ENCODE data around the gene GRID1. TPM values are rescaled to one million over a fixed set of nuclear protein-coding genes. Genes with fewer than 3 reads are reported as not detected.

Gene GRID1
- 5.6 TPM for total RNA-seq (2021; ENCODE audit: unreplicated experiment)
- polyA plus RNA-seq (2012), result 4.8 and 5.0 TPM in 2 replicates
- Bru-seq, nascent RNA, result percentile 47 among the genes with signal in this experiment
- percentile 38 among the genes with signal in this experiment for BruChase-seq, experiment 1, labeled RNA remaining after a 6-hour chase
- BruChase-seq, experiment 2, labeled RNA remaining after a 2-hour chase, result percentile 43 among the genes with signal in this experiment
- long read RNA-seq, partial matches to known transcripts, result 0 of 3 reads
- long read RNA-seq, other reads (novel, unspliced or antisense), result 3 of 3 reads

DNA sequence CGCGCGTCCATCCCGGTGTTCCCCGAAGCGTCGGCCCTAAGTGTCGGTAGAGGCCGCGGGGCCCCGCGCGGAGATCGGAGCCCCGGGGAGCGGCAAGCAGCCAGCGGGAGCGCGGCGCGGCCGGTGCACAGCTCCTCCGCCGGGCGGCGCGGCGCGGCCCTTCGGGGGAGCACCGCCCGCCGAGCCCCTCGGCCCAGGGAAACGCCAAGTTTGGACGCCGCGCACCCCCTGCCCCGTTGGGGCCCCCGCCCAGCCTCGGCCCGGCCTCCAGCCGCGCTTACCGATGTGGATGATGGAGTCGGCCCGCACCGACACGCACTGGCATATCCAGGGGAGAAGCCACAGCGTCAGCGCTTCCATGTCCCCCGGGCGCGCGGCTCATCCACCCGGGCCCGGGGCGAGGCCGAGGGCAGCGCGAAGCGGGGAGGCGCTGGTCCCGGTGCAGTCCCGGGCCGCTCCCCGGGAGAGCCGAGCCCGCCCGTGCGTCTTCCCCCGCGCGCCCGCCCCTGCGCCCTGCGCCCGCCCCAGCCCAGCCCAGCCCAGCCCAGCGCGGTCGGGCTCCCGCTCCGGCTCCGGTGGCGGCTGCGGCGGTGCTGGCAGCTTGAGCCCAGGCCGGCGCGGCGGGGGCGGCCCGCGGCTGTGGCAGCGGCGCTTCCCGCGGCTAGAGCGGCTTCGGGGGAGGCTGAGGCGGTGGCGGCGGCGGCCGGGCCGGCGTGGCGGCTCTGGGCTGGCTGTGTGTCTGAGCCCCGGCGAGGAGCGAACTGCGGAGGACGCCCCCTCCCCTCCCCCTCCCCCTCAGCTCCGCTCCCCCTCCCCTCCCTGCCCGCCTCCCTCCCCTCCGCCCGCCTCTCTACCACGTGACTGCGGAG, at the start of gene GRID1:
TSS of gene GRID1 (minus strand) at position 763 of the 869 bp plus-strand sequence.
- Histone ChIP-seq H3K27me3 (ENCODE audit: insufficient read depth, low read length) (no peaks in the 10 kb centered on the region), H3K4me2 (ENCODE audit: low read length) (peak within 1 kb of the TSS; percentile 87), H3K4me3 (replicated peaks in 1 of 2; ENCODE audit: low read depth in 1 of 2, low read length in 2 of 2) (peak within 1 kb of the TSS; percentile 50 to 64), H3K9me2 (ENCODE audit: insufficient read depth) (no peaks in the 10 kb centered on the region), H2AFZ (ENCODE audit: low read depth, low read length, poor library complexity, severe bottlenecking) (no peak within 1 kb of the TSS), H3K36me3 (ENCODE audit: control insufficient read depth in 1 of 2, insufficient read depth in 2 of 2, low read length in 2 of 2) (no peaks in the 10 kb centered on the region), H3K27ac (ENCODE audit: low read depth, low read length) (peak within 1 kb of the TSS; percentile 43; the same call in 1 of the 2 replicates), H3K9me3 (ENCODE audit: control insufficient read depth in 1 of 2, insufficient read depth in 1 of 2, low read depth in 1 of 2, low read length in 2 of 2) (no peaks in the 10 kb centered on the region), H4K20me1 (ENCODE audit: insufficient read depth) (no peaks in the 10 kb centered on the region), H3K79me2 (ENCODE audit: insufficient read depth, low read length) (no peaks in the 10 kb centered on the region), H3K4me1 (ENCODE audit: control insufficient read depth in 1 of 2, insufficient read depth in 2 of 2, low read length in 2 of 2) (peaks cover 9 to 14% of the 10 kb centered on the region in 2 experiments; a peak in 3 of 4 replicates), H3K9ac (ENCODE audit: low read length) (peak within 1 kb of the TSS; percentile 55)
- no TSS peak for BruUV-seq (replicated peaks)
- no peak for DNase-seq (ENCODE audit: low read depth, low spot score)
- ATAC-seq, result peak; percentile 76
- ChIA-PET POLR2A (no interaction called here), RAD21 (ENCODE audit: low non-redundant PET in 1 of 2, low total read pairs in 2 of 2, uncharacterized antibody in 2 of 2, unreplicated experiment in 2 of 2) (no interaction called here), CTCF (no interaction called here)
- intact Hi-C loops (cut with micrococcal nuclease), result no loop called here
- TF ChIP-seq ZFX (IDR thresholded peaks at IDR 0.05), result peak; percentile 82
- TF ChIP-seq, protein P1, sequence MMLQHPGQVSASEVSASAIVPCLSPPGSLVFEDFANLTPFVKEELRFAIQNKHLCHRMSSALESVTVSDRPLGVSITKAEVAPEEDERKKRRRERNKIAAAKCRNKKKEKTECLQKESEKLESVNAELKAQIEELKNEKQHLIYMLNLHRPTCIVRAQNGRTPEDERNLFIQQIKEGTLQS (IDR thresholded peaks at IDR 0.05), result no peak

- RAD21 ChIA-PET (ENCODE audit: low non-redundant PET in 1 of 2, low total read pairs in 2 of 2, uncharacterized antibody in 2 of 2, unreplicated experiment in 2 of 2), result no interaction called here
- Histone ChIP-seq H3K9me3 (ENCODE audit: control insufficient read depth in 1 of 2, insufficient read depth in 1 of 2, low read depth in 1 of 2, low read length in 2 of 2) (peaks cover 0 to 4% of the 10 kb centered on the region in 2 experiments; a peak in 1 of 4 replicates), H4K20me1 (ENCODE audit: insufficient read depth) (no peaks in the 10 kb centered on the region), H3K4me2 (ENCODE audit: low read length) (no peak overlapping the region), H3K4me1 (ENCODE audit: control insufficient read depth in 1 of 2, insufficient read depth in 2 of 2, low read length in 2 of 2) (peaks cover 0 to 1% of the 10 kb centered on the region in 2 experiments; a peak in 1 of 4 replicates), H3K9me2 (ENCODE audit: insufficient read depth) (no peaks in the 10 kb centered on the region), H3K27ac (ENCODE audit: low read depth, low read length) (no peak overlapping the region), H2AFZ (ENCODE audit: low read depth, low read length, poor library complexity, severe bottlenecking) (no peak overlapping the region), H3K9ac (ENCODE audit: low read length) (no peak overlapping the region), H3K79me2 (ENCODE audit: insufficient read depth, low read length) (no peaks in the 10 kb centered on the region), H3K27me3 (ENCODE audit: insufficient read depth, low read length) (no peaks in the 10 kb centered on the region), H3K4me3 (replicated peaks in 1 of 2; ENCODE audit: low read depth in 1 of 2, low read length in 2 of 2) (no peak overlapping the region), H3K36me3 (ENCODE audit: control insufficient read depth in 1 of 2, insufficient read depth in 2 of 2, low read length in 2 of 2) (no peaks in the 10 kb centered on the region)
- no peak for DNase-seq (ENCODE audit: low read depth, low spot score)
- POLR2A ChIA-PET, result no interaction called here
- BruUV-seq (replicated peaks), result no TSS peak
- TF ChIP-seq RAD21 (IDR thresholded peaks at IDR 0.05; ENCODE audit: low read depth) (no peak), EGR1 (IDR thresholded peaks at IDR 0.05; ENCODE audit: low read depth) (no peak), CBX3 (IDR thresholded peaks at IDR 0.05; ENCODE audit: low read depth) (no peak), ZFX (IDR thresholded peaks at IDR 0.05) (no peak), ZNF274 (IDR thresholded peaks at IDR 0.05; ENCODE audit: low read depth, low read length) (no peak)
- ATAC-seq, result no peak
- CTCF ChIA-PET, result no interaction called here
- intact Hi-C loops (cut with micrococcal nuclease), result no loop called here
These were observed 49.0 kb upstream of the GRID1 start for GRCh38 chr10:86415583-86415982.

Measured in HCT116 (cell line).